Measurements from ENCODE around the gene HIGD1A.
"Not testable (repeated sequence)": the region's sequence is repeated elsewhere in the genome, so short reads cannot be mapped to it uniquely, and the experiment has no call there.

The HIGD1A gene

DNA sequence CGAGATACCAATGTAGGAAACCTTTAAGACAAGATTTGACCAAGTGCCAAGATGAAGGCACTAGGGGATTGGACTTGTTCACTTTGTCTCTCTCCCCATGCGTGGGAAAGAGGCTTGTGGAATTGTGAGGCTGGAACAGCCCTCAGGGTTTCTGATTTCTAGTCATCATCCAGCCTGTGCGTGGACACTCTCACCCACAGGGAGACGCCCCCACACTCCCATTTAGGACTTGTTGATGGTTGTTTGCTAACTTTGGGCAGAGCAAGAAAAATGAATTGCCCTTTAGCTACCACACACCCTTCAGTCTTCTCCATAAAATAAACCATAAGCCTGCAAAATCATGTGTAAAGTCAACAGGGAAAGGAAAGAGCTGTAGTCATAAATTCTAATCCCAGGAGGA is 23.4 kb upstream of the HIGD1A start:
- DNase-seq, result no peak

GRCh38 chr3:42827023-42827422 is 22.7 kb upstream of the HIGD1A start:
- DNase-seq, result no peak

DNA sequence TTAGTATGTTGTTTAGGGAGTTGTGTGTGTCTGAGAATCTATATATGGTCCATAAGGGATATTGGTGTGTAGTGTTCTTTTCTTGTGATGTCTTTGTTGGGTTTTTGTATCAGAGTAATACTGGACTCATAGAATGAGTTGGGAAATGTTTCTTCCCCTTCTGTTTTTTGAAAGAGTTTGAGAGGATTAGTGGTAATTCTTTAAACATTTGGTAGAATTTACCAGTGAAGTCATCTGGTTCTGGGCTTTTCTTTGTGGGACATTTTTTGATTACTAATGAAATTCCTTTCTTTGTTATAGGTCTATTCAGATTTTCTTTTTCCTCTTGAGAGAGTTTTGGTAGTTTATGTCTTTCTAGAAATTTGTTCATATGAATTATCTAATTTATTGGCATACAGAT is 21.9 kb upstream of the HIGD1A start:
- no peak for DNase-seq

DNA sequence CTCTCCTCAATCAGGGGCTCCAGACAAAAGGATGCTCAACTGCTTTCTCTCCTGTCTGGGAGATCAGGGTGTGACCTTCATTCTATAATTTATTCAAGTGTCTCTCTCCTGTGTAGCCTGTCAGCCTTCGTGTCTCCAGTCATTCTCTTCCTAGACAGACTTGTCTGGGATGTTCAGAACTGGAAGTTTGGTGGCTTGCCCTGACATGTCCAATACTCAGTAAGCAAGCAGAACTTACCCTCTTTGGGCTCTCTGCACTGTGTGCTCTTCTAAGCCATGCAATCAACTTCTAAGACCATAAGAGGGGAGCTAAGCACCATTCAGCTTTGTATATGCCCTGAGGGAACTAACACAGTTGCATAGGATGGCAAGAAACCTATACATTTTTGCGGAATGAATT is 19.1 kb upstream of the HIGD1A start:
- DNase-seq, result no peak

DNA sequence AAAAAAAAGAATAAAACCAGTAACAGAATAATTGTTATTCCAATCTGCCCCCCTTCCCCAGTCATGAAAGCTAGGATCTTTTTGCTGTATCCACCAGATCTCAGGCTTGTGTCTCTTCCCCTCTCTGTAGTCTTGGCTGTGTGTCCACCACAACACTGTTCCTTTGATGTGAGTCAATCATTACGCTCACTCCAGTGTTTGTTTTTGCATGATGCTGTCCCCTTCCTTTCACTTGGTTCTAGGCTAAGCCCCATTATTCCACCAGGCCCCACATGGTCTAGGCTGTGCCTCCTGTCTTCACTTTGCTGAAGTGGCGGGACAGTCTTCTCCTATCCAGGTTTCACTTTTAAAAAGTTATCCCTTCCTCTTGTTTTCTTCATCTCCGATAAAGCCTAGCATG is 18.5 kb upstream of the HIGD1A start:
- DNase-seq, result no peak

DNA sequence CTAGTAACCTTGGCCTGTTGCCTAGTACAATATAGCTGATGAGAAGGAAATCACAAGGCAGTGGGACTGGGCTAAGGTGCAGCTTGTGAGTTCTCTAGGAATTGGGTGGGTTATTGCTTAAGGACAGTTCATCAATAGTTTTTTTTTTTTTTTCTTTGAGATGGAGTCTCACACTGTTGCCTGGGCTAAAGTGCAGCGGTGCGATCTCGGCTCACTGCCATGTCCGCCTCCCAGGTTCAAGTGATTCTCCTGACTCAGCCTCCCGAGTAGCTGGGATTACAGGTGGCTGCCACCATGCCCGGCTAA is 16.4 kb upstream of the HIGD1A start:
- no peak for DNase-seq

DNA sequence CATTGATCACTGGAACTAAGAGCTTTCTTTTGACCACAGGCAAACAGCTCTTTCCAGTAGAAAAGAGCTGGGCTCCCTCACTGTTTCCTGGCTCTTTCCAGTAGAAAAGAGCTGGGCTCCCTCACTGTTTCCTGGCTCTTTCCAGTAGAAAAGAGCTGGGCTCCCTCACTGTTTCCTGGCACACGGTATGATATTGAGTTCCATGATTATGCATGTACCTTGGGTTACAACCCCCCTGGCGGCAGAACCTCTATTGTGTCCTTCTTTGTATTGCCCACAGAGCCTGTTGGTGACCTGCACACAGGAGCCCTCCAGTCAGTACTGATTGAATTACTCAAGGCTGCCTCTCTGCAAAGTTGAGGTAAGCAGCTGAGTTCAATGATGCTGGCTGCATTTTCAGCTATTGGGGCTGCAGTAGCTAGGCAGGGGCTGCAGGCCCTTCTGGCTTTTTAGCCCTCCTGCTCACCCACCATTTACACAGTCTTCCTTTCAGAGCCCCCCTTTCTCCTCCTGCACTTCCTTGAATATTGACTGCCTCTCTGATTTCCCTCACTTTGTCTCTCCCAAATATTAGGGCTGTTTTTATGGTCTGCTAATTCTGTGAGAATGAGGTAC is 15.2 kb upstream of the HIGD1A start:
- DNase-seq, result no peak

GRCh38 chr3:42815826-42816225 is 11.5 kb upstream of the HIGD1A start:
- no peak for DNase-seq

- no peak for DNase-seq
These were observed 10.7 kb upstream of the HIGD1A start for GRCh38 chr3:42814914-42815507.

- no peak for DNase-seq
These were observed 10.0 kb upstream of the HIGD1A start for GRCh38 chr3:42814246-42814645.

DNA sequence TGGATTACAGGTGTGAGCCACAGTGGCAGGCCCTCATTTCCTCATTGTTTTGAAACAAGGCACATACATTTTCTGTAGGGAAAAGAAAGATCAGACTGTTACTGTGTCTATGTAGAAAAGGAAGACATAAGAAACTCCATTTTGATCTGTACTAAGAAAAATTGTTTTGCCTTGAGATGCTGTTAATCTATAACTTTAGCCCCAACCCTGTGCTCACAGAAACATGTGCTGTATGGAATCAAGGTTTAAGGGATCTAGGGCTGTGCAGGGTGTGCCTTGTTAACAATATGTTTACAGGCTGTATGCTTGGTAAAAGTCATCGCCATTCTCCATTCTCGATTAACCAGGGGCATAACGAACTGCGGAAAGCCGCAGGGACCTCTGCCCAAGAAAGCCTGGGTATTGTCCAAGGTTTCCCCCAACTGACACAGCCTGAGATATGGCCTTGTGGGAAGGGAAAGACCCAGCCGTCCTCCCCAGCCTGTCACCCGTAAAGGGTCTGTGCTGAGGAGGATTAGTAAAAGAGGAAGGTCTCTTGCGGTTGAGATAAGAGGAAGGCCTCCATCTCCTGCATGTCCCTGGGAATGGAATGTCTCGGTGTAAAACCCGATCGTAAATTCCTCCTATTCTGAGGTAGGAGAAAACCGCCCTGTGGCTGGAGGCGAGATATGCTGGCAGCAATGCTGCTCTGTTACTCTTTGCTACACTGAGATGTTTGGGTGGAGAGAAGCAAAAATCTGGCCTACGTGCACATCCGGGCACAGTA is 7.0 kb upstream of the HIGD1A start:
- DNase-seq, result not testable (repeated sequence)

DNA sequence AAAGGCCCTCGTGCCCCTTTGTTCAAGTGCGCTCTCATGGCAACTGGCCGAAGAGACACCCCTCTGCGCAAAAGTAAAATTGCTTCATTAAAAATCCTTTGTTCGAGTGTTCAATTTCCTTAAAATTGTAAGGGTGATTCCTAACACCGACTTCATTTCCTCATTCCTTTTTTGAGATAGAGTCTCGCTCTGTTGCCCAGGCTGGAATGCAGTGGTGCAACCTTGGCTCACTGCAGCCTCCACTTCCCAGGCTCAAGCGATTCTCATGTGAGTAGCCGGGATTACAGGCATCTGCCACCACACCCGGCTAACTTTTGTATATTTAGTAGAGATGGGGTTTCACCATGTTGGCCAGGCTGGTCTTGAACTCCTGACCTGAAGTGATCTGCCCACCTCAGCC is 6.4 kb upstream of the HIGD1A start:
- not testable (repeated sequence) for DNase-seq

- no peak for DNase-seq
These were observed 4.9 kb upstream of the HIGD1A start, which contains the start of gene ACKR2 for GRCh38 chr3:42809202-42809601. Gene ACKR2 (plus strand): TSS chr3:42809445. CDS start chr3:42864503, 55,058 bp downstream.

- DNase-seq, result no peak
These were observed 3.6 kb upstream of the HIGD1A start for GRCh38 chr3:42807929-42808328.

- DNase-seq, result no peak
These were observed 991 bp upstream of the HIGD1A start for GRCh38 chr3:42805141-42805821.

DNA sequence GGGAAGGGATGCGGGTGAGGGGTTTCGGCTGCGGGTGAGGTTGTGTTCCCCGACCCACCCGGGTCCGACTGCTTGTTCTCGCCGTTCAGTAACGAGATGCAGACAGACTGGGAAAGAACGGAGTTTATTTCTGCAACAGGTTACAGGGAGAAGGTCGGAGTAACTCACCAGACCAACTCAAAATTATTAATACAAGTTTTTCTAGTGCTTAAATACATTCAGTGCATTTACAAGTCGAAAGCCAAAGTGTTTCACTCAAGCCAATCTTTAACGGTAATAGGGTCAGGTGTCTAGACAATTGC is 492 bp upstream of the HIGD1A start:
- no peak for DNase-seq

DNA sequence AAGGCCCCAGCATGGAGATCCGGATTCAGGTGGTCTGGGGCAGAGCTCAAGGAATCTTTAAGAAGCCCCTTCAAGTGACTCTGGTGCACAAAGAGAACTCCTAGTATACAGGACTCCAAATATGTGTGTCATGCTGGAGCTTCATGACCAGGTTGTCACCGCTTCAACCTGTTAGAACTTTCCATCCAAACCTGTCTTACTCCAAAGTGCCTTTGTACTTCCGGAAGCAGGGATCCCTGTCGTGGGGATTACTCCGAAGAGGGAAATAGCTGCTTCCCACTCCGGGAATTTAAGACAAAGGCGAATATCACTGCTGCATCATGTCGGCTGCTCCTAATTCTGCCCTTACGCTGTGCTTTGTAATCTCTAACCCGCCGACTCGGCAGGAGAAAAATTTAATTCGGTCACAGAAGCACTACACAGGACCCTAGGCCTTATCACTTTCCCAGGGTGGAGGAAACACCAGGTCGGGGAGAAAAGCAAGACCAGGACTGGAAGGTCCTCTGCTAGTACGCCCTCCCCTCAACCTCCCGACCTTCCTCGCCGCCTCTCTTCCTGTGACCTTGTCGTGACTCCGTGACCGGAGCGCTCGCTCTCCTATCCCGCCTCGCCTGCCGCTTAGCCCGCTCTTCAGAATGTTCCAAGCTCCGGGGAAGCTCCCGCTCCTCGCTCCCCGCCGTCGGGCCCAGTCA is 730 bp downstream of the HIGD1A start:
- peak; percentile 45 for DNase-seq

GRCh38 chr3:42802876-42803413 is 1.3 kb downstream of the HIGD1A start:
- DNase-seq, result no peak

GRCh38 chr3:42801784-42802183 is 2.5 kb downstream of the HIGD1A start:
- no peak for DNase-seq

GRCh38 chr3:42801048-42801620 is 3.2 kb downstream of the HIGD1A start:
- DNase-seq, result no peak

- DNase-seq, result no peak
These were observed 4.0 kb downstream of the HIGD1A start for GRCh38 chr3:42800251-42800650.

GRCh38 chr3:42799376-42799775 is 4.9 kb downstream of the HIGD1A start:
- no peak for DNase-seq
